Neural cell (in vitro differentiated cells): ENCODE measurements around the gene ANKS3. TPM values are rescaled to one million over a fixed set of nuclear protein-coding genes. Genes with fewer than 3 reads are reported as not detected.

Source experiments
- H2AFZ ChIP-seq: fragments of 200-600, 300-800 bp; sonication (generic), shearing (Covaris generic); 2 replicates; pipeline ENCODE4 v1.6.0; 2014; ENCODE audit warnings: low read depth, mild to moderate bottlenecking, antibody characterized with exemption, low read length, moderate library complexity
- H3F3A ChIP-seq: fragments of 200-600 bp; shearing (Covaris generic); 2 replicates; pipeline ENCODE4 v1.6.1; 2016; ENCODE audit warnings: mild to moderate bottlenecking, moderate library complexity, mixed read lengths, antibody characterized with exemption, low read length; ENCODE audit not compliant: insufficient read depth, poor library complexity, severe bottlenecking
- H3K27ac ChIP-seq: fragments of 200-600, 300-800 bp; sonication (generic), shearing (Covaris generic); 2 replicates; pipeline ENCODE4 v1.5.1; 2014; ENCODE audit warnings: mild to moderate bottlenecking, low read length, moderate library complexity
- H3K27me3 ChIP-seq: fragments of 300-800, 200-600 bp; sonication (generic), shearing (Covaris generic); 2 replicates; pipeline ENCODE4 v1.6.0; 2014; ENCODE audit warnings: mild to moderate bottlenecking, low read depth, low read length, moderate library complexity; ENCODE audit not compliant: insufficient read depth
- H3K36me3 ChIP-seq: fragments of 300-800, 200-600 bp; sonication (generic), shearing (Covaris generic); 2 replicates; pipeline ENCODE4 v1.5.1; 2014; ENCODE audit warnings: mild to moderate bottlenecking, antibody characterized with exemption, low read length, moderate library complexity; ENCODE audit not compliant: insufficient read depth
- H3K4me2 ChIP-seq: fragments of 300-800, 200-600 bp; sonication (generic), shearing (Covaris generic); 2 replicates; pipeline ENCODE4 v1.6.0; 2014; ENCODE audit warnings: mild to moderate bottlenecking, low read length
- H3K4me3 ChIP-seq: fragments of 300-800, 200-600 bp; sonication (generic), shearing (Covaris generic); 2 replicates; pipeline ENCODE4 v1.5.1; 2014; ENCODE audit warnings: mild to moderate bottlenecking, low read length, moderate library complexity
- H3K79me2 ChIP-seq: fragments of 200-600 bp; shearing (Covaris generic); replicated peaks from 2 replicates; pipeline ENCODE4 v1.6.0; 2014; ENCODE audit warnings: mild to moderate bottlenecking, low read length, moderate library complexity; ENCODE audit not compliant: insufficient read depth
- H3K9ac ChIP-seq: fragments of 300-800, 200-600 bp; sonication (generic), shearing (Covaris generic); 2 replicates; pipeline ENCODE4 v1.6.1; 2016; ENCODE audit warnings: mild to moderate bottlenecking, low read length, mixed read lengths
- H3K9me2 ChIP-seq: fragments of 200-600 bp; shearing (Covaris generic); 2 replicates; pipeline ENCODE4 v1.6.1; 2016; ENCODE audit warnings: mild to moderate bottlenecking, low read length, mixed read lengths; ENCODE audit not compliant: insufficient read depth
- H3K9me3 ChIP-seq: fragments of 200-600, 300-800 bp; sonication (generic), shearing (Covaris generic); 2 replicates; pipeline ENCODE4 v1.6.1; 2016; ENCODE audit warnings: mild to moderate bottlenecking, mixed run types, low read length, moderate library complexity, mixed read lengths
- H4K20me1 ChIP-seq: fragments of 200-600 bp; shearing (Covaris generic); 2 replicates; pipeline ENCODE4 v1.6.1; 2016; ENCODE audit warnings: mild to moderate bottlenecking, mixed run types; ENCODE audit not compliant: insufficient read depth
- EP300 ChIP-seq: fragments of 450-650 bp; conservative IDR thresholded peaks from 2 replicates; pipeline ENCODE4 v1.6.1; 2014; ENCODE audit warnings: antibody characterized with exemption, mild to moderate bottlenecking, moderate library complexity; ENCODE audit not compliant: poor library complexity, severe bottlenecking
- EZH2 ChIP-seq: fragments of 200-600, 300-800 bp; shearing (Covaris generic), sonication (generic); IDR thresholded peaks from 2 replicates; pipeline ENCODE4 v1.6.1; 2014; ENCODE audit warnings: antibody characterized with exemption, low read length, borderline replicate concordance, mild to moderate bottlenecking; ENCODE audit not compliant: insufficient read depth, poor library complexity, severe bottlenecking
- MXI1 ChIP-seq: fragments of 450-650 bp; conservative IDR thresholded peaks from 2 replicates; pipeline ENCODE4 v1.6.1; 2014; ENCODE audit warnings: antibody characterized with exemption, mild to moderate bottlenecking; ENCODE audit not compliant: poor library complexity, severe bottlenecking
- POLR2AphosphoS5 ChIP-seq: IDR thresholded peaks from 2 replicates; pipeline ENCODE4 v1.6.1; 2012
- RAD21 ChIP-seq: fragments of 450-650 bp; conservative IDR thresholded peaks from 2 replicates; pipeline ENCODE4 v1.6.1; 2014; ENCODE audit warnings: antibody characterized with exemption, mild to moderate bottlenecking, moderate library complexity
- SMC3 ChIP-seq: fragments of 450-650 bp; conservative IDR thresholded peaks from 2 replicates; pipeline ENCODE4 v1.6.1; 2014; ENCODE audit warnings: antibody characterized with exemption, mild to moderate bottlenecking, moderate library complexity; ENCODE audit not compliant: poor library complexity
- TAF1 ChIP-seq: IDR thresholded peaks from 2 replicates; pipeline ENCODE4 v1.6.1; 2012; ENCODE audit warnings: low read depth
- polyA plus RNA-seq: library from polyadenylated mRNA; depleted of rRNA; stranded (reverse); fragments of >200 nt; gene quantifications from 2 replicates; pipeline ENCODE4 v1.2.3, GENCODE V29; 2014
- TF ChIP-seq, protein P1 (sequence below): IDR thresholded peaks from 2 replicates; pipeline ENCODE4 v1.6.1; 2012; ENCODE audit warnings: borderline replicate concordance
- TF ChIP-seq, protein P2 (sequence below): fragments of 450-650 bp; IDR thresholded peaks from 2 replicates; pipeline ENCODE4 v1.5.1; 2014; ENCODE audit warnings: antibody characterized with exemption, mild to moderate bottlenecking, moderate library complexity; ENCODE audit not compliant: poor library complexity, severe bottlenecking

The ANKS3 gene
- polyA plus RNA-seq, 1 donor from 2014 or later = 53.9 TPM

DNA sequence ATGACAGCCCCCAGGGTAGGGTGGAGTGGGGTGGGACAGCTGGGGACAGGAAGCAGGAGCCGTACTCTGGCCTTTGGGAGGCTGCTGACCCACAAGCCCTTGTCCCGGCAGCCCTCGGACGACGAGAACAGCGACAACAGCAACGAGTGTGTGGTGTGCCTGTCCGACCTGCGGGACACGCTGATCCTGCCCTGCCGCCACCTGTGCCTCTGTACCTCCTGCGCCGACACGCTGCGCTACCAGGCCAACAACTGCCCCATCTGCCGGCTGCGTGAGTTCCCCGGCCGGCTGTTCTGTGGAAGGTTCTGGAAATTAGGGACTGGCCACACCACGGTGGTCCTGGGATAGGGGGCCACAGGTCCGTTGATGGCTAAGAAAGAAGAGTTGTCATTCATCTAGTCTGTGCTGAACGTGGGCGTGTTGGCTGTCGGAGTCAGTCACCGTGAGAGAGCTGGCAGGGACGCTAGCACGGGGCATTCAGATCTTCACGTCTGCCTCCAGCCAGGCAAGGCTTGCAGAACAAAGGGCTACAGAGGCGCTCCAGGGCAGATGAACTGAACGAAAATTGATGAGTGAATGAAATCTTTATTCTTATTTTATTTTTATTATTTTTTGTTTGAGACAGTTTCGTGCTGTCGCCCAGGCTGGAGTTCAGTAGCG is 60.6 kb downstream of the ANKS3 start:
- Histone ChIP-seq H2AFZ (no peak overlapping the region), H4K20me1 (no peaks in the 10 kb centered on the region), H3K9ac (no peak overlapping the region), H3K9me2 (no peaks in the 10 kb centered on the region), H3K9me3 (no peaks in the 10 kb centered on the region), H3K79me2 (no peaks in the 10 kb centered on the region), H3K27ac (no peak overlapping the region), H3K27me3 (no peaks in the 10 kb centered on the region), H3K36me3 (no peaks in the 10 kb centered on the region), H3K4me2 (no peak overlapping the region), H3K4me3 (no peak overlapping the region), H3F3A (no peaks in the 10 kb centered on the region)
- TF ChIP-seq POLR2AphosphoS5 (no peak), EP300 (no peak), MXI1 (no peak), RAD21 (no peak), SMC3 (no peak), TAF1 (no peak), EZH2 (no peak)
- TF ChIP-seq, protein P1, sequence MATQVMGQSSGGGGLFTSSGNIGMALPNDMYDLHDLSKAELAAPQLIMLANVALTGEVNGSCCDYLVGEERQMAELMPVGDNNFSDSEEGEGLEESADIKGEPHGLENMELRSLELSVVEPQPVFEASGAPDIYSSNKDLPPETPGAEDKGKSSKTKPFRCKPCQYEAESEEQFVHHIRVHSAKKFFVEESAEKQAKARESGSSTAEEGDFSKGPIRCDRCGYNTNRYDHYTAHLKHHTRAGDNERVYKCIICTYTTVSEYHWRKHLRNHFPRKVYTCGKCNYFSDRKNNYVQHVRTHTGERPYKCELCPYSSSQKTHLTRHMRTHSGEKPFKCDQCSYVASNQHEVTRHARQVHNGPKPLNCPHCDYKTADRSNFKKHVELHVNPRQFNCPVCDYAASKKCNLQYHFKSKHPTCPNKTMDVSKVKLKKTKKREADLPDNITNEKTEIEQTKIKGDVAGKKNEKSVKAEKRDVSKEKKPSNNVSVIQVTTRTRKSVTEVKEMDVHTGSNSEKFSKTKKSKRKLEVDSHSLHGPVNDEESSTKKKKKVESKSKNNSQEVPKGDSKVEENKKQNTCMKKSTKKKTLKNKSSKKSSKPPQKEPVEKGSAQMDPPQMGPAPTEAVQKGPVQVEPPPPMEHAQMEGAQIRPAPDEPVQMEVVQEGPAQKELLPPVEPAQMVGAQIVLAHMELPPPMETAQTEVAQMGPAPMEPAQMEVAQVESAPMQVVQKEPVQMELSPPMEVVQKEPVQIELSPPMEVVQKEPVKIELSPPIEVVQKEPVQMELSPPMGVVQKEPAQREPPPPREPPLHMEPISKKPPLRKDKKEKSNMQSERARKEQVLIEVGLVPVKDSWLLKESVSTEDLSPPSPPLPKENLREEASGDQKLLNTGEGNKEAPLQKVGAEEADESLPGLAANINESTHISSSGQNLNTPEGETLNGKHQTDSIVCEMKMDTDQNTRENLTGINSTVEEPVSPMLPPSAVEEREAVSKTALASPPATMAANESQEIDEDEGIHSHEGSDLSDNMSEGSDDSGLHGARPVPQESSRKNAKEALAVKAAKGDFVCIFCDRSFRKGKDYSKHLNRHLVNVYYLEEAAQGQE = no peak
- TF ChIP-seq, protein P2, sequence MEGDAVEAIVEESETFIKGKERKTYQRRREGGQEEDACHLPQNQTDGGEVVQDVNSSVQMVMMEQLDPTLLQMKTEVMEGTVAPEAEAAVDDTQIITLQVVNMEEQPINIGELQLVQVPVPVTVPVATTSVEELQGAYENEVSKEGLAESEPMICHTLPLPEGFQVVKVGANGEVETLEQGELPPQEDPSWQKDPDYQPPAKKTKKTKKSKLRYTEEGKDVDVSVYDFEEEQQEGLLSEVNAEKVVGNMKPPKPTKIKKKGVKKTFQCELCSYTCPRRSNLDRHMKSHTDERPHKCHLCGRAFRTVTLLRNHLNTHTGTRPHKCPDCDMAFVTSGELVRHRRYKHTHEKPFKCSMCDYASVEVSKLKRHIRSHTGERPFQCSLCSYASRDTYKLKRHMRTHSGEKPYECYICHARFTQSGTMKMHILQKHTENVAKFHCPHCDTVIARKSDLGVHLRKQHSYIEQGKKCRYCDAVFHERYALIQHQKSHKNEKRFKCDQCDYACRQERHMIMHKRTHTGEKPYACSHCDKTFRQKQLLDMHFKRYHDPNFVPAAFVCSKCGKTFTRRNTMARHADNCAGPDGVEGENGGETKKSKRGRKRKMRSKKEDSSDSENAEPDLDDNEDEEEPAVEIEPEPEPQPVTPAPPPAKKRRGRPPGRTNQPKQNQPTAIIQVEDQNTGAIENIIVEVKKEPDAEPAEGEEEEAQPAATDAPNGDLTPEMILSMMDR = no peak

DNA sequence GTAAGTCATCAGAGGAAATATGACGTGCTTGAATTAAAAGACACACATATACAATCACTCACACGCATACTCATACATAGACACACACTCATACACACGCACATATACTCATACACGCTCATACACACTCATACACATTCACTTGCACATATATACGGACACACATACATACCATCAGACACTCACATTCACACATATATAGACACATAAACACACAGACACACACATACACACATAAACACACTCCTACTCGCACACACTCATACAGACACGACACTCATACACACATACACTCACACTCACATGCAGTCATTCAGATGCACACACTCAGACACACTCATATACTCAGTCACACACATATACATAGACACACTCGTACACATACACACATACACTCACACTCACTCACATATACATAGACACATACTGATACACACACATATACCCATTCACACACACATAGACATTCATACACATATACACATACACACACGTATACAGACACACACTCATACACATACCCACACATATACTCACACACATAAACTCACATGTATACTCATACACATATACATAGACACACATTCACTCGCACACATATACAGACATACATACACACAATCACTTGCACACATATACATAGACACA is 65.6 kb downstream of the ANKS3 start:
- H3K27me3 ChIP-seq = no peaks in the 10 kb centered on the region
- H3F3A ChIP-seq = no peaks in the 10 kb centered on the region

More for the DNA sequence above, 65.6 kb downstream of the ANKS3 start:
- no peaks in the 10 kb centered on the region for H3K9me2 ChIP-seq
- H3K36me3 ChIP-seq = no peaks in the 10 kb centered on the region
- H3K79me2 ChIP-seq = no peaks in the 10 kb centered on the region
- H3K4me2 ChIP-seq = no peak overlapping the region
- TF ChIP-seq, protein P2 = no peak
- no peak for TF ChIP-seq POLR2AphosphoS5
- TF ChIP-seq EP300 = no peak
- no peak for TF ChIP-seq EZH2
- TF ChIP-seq, protein P1 = no peak
- TF ChIP-seq TAF1 = no peak
- TF ChIP-seq RAD21 = no peak
- TF ChIP-seq MXI1 = no peak
- no peak for TF ChIP-seq SMC3
- no peaks in the 10 kb centered on the region for H3K9me3 ChIP-seq
- H4K20me1 ChIP-seq = no peaks in the 10 kb centered on the region
- H2AFZ ChIP-seq = no peak overlapping the region
- H3K27ac ChIP-seq = no peak overlapping the region
- no peak overlapping the region for H3K4me3 ChIP-seq
- H3K9ac ChIP-seq = no peak overlapping the region
